WTC11 (cell line): ENCODE data around the gene LRRC27.

Experiments used
- CREM ChIP-seq: sonication (generic); formaldehyde crosslinking; IDR thresholded peaks from 2 replicates; pipeline ENCODE4 v1.8.1; 2022; ENCODE audit warnings: mild to moderate bottlenecking, missing genetic modification reagents, moderate library complexity
- FOXP1 ChIP-seq: sonication (generic); formaldehyde crosslinking; IDR thresholded peaks from 2 replicates; pipeline ENCODE4 v1.8.0; 2022; ENCODE audit warnings: missing genetic modification reagents, mild to moderate bottlenecking, moderate library complexity, borderline replicate concordance
- IRF2 ChIP-seq: sonication (generic); formaldehyde crosslinking; IDR thresholded peaks from 2 replicates; pipeline ENCODE4 v1.8.0; 2022; ENCODE audit warnings: low read depth, missing genetic modification reagents, borderline replicate concordance
- JUN ChIP-seq: sonication (generic); formaldehyde crosslinking; IDR thresholded peaks from 2 replicates; pipeline ENCODE4 v1.8.0; 2023; ENCODE audit warnings: mild to moderate bottlenecking, missing genetic modification reagents
- NFE2L1 ChIP-seq: sonication (generic); formaldehyde crosslinking; IDR thresholded peaks from 2 replicates; pipeline ENCODE4 v1.8.1; 2023; ENCODE audit warnings: missing genetic modification reagents
- TEAD4 ChIP-seq: sonication (generic); formaldehyde crosslinking; IDR thresholded peaks from 2 replicates; pipeline ENCODE4 v1.8.0; 2022; ENCODE audit warnings: mild to moderate bottlenecking, missing genetic modification reagents
- TF ChIP-seq, protein P1 (sequence below): fragments of 200-600 bp; IDR thresholded peaks from 2 replicates; pipeline ENCODE4 v1.8.0; 2022; ENCODE audit warnings: antibody characterized with exemption
- TF ChIP-seq, protein P2 (sequence below): sonication (generic); formaldehyde crosslinking; IDR thresholded peaks from 2 replicates; pipeline ENCODE4 v1.8.0; 2023; ENCODE audit warnings: mild to moderate bottlenecking, missing genetic modification reagents
- TF ChIP-seq, protein P3 (sequence below): sonication (generic); formaldehyde crosslinking; IDR thresholded peaks from 2 replicates; pipeline ENCODE4 v1.8.0; 2023; ENCODE audit warnings: missing genetic modification reagents, mild to moderate bottlenecking, borderline replicate concordance

- TF ChIP-seq CREM (CRISPR knock-in tag) (no peak), TEAD4 (CRISPR knock-in tag) (no peak), IRF2 (no peak), NFE2L1 (CRISPR knock-in tag) (no peak), JUN (CRISPR knock-in tag) (no peak), FOXP1 (CRISPR knock-in tag) (no peak)
- TF ChIP-seq, protein P1, sequence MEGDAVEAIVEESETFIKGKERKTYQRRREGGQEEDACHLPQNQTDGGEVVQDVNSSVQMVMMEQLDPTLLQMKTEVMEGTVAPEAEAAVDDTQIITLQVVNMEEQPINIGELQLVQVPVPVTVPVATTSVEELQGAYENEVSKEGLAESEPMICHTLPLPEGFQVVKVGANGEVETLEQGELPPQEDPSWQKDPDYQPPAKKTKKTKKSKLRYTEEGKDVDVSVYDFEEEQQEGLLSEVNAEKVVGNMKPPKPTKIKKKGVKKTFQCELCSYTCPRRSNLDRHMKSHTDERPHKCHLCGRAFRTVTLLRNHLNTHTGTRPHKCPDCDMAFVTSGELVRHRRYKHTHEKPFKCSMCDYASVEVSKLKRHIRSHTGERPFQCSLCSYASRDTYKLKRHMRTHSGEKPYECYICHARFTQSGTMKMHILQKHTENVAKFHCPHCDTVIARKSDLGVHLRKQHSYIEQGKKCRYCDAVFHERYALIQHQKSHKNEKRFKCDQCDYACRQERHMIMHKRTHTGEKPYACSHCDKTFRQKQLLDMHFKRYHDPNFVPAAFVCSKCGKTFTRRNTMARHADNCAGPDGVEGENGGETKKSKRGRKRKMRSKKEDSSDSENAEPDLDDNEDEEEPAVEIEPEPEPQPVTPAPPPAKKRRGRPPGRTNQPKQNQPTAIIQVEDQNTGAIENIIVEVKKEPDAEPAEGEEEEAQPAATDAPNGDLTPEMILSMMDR, result no peak
- TF ChIP-seq, protein P2, sequence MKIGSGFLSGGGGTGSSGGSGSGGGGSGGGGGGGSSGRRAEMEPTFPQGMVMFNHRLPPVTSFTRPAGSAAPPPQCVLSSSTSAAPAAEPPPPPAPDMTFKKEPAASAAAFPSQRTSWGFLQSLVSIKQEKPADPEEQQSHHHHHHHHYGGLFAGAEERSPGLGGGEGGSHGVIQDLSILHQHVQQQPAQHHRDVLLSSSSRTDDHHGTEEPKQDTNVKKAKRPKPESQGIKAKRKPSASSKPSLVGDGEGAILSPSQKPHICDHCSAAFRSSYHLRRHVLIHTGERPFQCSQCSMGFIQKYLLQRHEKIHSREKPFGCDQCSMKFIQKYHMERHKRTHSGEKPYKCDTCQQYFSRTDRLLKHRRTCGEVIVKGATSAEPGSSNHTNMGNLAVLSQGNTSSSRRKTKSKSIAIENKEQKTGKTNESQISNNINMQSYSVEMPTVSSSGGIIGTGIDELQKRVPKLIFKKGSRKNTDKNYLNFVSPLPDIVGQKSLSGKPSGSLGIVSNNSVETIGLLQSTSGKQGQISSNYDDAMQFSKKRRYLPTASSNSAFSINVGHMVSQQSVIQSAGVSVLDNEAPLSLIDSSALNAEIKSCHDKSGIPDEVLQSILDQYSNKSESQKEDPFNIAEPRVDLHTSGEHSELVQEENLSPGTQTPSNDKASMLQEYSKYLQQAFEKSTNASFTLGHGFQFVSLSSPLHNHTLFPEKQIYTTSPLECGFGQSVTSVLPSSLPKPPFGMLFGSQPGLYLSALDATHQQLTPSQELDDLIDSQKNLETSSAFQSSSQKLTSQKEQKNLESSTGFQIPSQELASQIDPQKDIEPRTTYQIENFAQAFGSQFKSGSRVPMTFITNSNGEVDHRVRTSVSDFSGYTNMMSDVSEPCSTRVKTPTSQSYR (CRISPR knock-in tag), result no peak
- TF ChIP-seq, protein P3, sequence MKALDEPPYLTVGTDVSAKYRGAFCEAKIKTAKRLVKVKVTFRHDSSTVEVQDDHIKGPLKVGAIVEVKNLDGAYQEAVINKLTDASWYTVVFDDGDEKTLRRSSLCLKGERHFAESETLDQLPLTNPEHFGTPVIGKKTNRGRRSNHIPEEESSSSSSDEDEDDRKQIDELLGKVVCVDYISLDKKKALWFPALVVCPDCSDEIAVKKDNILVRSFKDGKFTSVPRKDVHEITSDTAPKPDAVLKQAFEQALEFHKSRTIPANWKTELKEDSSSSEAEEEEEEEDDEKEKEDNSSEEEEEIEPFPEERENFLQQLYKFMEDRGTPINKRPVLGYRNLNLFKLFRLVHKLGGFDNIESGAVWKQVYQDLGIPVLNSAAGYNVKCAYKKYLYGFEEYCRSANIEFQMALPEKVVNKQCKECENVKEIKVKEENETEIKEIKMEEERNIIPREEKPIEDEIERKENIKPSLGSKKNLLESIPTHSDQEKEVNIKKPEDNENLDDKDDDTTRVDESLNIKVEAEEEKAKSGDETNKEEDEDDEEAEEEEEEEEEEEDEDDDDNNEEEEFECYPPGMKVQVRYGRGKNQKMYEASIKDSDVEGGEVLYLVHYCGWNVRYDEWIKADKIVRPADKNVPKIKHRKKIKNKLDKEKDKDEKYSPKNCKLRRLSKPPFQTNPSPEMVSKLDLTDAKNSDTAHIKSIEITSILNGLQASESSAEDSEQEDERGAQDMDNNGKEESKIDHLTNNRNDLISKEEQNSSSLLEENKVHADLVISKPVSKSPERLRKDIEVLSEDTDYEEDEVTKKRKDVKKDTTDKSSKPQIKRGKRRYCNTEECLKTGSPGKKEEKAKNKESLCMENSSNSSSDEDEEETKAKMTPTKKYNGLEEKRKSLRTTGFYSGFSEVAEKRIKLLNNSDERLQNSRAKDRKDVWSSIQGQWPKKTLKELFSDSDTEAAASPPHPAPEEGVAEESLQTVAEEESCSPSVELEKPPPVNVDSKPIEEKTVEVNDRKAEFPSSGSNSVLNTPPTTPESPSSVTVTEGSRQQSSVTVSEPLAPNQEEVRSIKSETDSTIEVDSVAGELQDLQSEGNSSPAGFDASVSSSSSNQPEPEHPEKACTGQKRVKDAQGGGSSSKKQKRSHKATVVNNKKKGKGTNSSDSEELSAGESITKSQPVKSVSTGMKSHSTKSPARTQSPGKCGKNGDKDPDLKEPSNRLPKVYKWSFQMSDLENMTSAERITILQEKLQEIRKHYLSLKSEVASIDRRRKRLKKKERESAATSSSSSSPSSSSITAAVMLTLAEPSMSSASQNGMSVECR (CRISPR knock-in tag), result no peak
Measured at GRCh38 chr10:132365102-132365501, 33.1 kb downstream of the LRRC27 start.
